ENCODE measurements around the gene DPH3. TPM values are rescaled to one million over a fixed set of nuclear protein-coding genes. Genes with fewer than 3 reads are reported as not detected.

Gene DPH3
- total and polyA plus RNA-seq, 9 of the 15 experiments (the other 6 are each of a cell fraction or from before 2014, with no cell fraction given): 15.9 to 131 (median 38.7) TPM

- TF ChIP-seq CREB3 (tag; conservative IDR thresholded peaks at IDR 0.05; ENCODE audit: low read depth) (no peak), ZNF586 (CRISPR knock-in tag; conservative IDR thresholded peaks at IDR 0.05) (no peak), CEBPZ (IDR thresholded peaks at IDR 0.05; ENCODE audit: borderline replicate concordance, low read depth, low read length) (no peak), SIN3B (IDR thresholded peaks at IDR 0.05; ENCODE audit: low read depth) (no peak), HBP1 (CRISPR knock-in tag; IDR thresholded peaks at IDR 0.05) (no peak), MYBL2 (IDR thresholded peaks at IDR 0.05; ENCODE audit: low read depth) (no peak), MYBL2 (CRISPR knock-in tag; IDR thresholded peaks at IDR 0.05; ENCODE audit: borderline replicate concordance) (no peak), PML (IDR thresholded peaks at IDR 0.05; ENCODE audit: low read length) (peak; percentile 38; the same call in 1 of the 2 replicates), GATA2 (CRISPR knock-in tag; IDR thresholded peaks at IDR 0.05) (no peak), ARID4B (CRISPR knock-in tag; IDR thresholded peaks at IDR 0.05) (peak; percentile 7; the same call in 1 of the 2 replicates), ZNF444 (CRISPR knock-in tag; IDR thresholded peaks at IDR 0.05) (no peak), MCM7 (IDR thresholded peaks at IDR 0.05) (no peak)
These were observed 502 bp downstream of the DPH3 start (continued) for GRCh38 chr3:16264174-16264707.

Measured in K562 (cell line).